NCI-H187 (cell line): Measurements from ENCODE around the gene SON.
"Not testable (repeated sequence)": the region's sequence is repeated elsewhere in the genome, so short reads cannot be mapped to it uniquely, and the experiment has no call there.

Experiments
- DNase-seq, 2 experiments: peaks; one replicate each; lab custom pipeline; 2025; lab: John Stamatoyannopoulos, UW

SON gene

GRCh38 chr21:33542640-33543504, at the start of gene SON:
SON (plus strand) TSS chr21:33543038; CDS start chr21:33543093, 55 bp downstream.
- DNase-seq, result peak; percentile 96 to 99

- DNase-seq, result no peak
These were observed 49.1 kb upstream of the SON start for GRCh38 chr21:33493756-33494155.

GRCh38 chr21:33495743-33496142, 47.1 kb upstream of the SON start:
- no peak for DNase-seq

GRCh38 chr21:33496345-33496744, 46.5 kb upstream of the SON start:
- DNase-seq, result no peak

GRCh38 chr21:33505833-33506232, 37.0 kb upstream of the SON start:
- no peak for DNase-seq

- not testable (repeated sequence) for DNase-seq
These were observed 35.8 kb upstream of the SON start for GRCh38 chr21:33507003-33507402.

- no peak for DNase-seq
These were observed 32.0 kb upstream of the SON start for GRCh38 chr21:33510826-33511225.

- no peak for DNase-seq
These were observed 31.2 kb upstream of the SON start for GRCh38 chr21:33511639-33512038.

- no peak for DNase-seq
These were observed 30.4 kb upstream of the SON start for GRCh38 chr21:33512481-33512880.

- DNase-seq, result no peak
These were observed 28.6 kb upstream of the SON start for GRCh38 chr21:33514229-33514628.

- no peak for DNase-seq
These were observed 23.9 kb upstream of the SON start for GRCh38 chr21:33518899-33519298.

- no peak for DNase-seq
These were observed 20.4 kb upstream of the SON start for GRCh38 chr21:33522297-33522952.

GRCh38 chr21:33522953-33523349, 19.9 kb upstream of the SON start:
- DNase-seq, result no peak

GRCh38 chr21:33531007-33531406, 11.8 kb upstream of the SON start:
- DNase-seq, result no peak

- DNase-seq, result no peak
These were observed 5.6 kb upstream of the SON start for GRCh38 chr21:33537212-33537611.

GRCh38 chr21:33539616-33540015, 3.2 kb upstream of the SON start:
- DNase-seq, result no peak

GRCh38 chr21:33540711-33541104, 2.1 kb upstream of the SON start:
- no peak for DNase-seq

GRCh38 chr21:33541105-33541711, 1.6 kb upstream of the SON start:
- DNase-seq, result no peak

GRCh38 chr21:33541756-33542639, 840 bp upstream of the SON start, which contains the start of gene GART:
GART (minus strand) TSS chr21:33542117; CDS start chr21:33539315, 2,802 bp downstream.
- peak; percentile 75 to 87 for DNase-seq

- DNase-seq, result no peak
These were observed 779 bp downstream of the SON start for GRCh38 chr21:33543505-33544129.

GRCh38 chr21:33544451-33545195, 1.8 kb downstream of the SON start:
- DNase-seq, result no peak
